B cell (primary cell): ENCODE data around the gene GPR183.

ENCODE experiments used
- CTCF ChIP-seq: fragments of 200-600 bp; IDR thresholded peaks from one replicate; pipeline ENCODE4 v1.8.0; 2022; ENCODE audit warnings: antibody characterized with exemption, mild to moderate bottlenecking
- EZH2 ChIP-seq: IDR thresholded peaks from 2 replicates; pipeline ENCODE4 v1.6.1; 2012; ENCODE audit warnings: borderline replicate concordance, low read depth, mild to moderate bottlenecking, moderate library complexity, low read length; ENCODE audit not compliant: insufficient read depth, poor library complexity, severe bottlenecking

- TF ChIP-seq CTCF (no peak), EZH2 (no peak)
These were observed 24.7 kb downstream of the GPR183 start for GRCh38 chr13:99282264-99283231.
